HG03520 (cell line): Measurements from ENCODE around the gene SDC3.

ENCODE experiments used
- ATAC-seq: cut with Tn5 transposase; IDR thresholded peaks from one replicate; pipeline ENCODE4 v1.9.1; 2021; ENCODE audit warnings: mild to moderate bottlenecking, moderate library complexity; ENCODE audit not compliant: unreplicated experiment

The SDC3 gene

GRCh38 chr1:30905916-30906620, 2.5 kb downstream of the SDC3 start:
- no peak for ATAC-seq

DNA sequence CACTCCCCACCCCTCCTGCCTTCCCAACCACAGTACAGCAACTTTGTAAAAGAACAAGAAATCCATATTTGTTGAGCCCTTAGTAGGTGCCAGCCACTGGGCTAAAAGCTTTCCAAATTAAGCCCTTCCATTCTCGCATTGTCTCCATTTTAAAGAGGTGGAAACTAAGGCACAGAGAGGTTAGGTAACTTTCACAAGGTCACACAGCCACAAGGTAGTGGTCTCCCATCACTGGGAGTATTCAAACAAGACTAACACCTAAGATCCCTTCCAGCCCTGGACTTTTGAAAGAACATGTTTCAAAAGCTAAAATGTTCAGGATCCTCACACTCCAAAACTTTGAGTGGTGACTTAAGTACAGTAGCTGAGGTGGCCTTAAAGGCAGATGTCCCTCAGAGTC, 3.2 kb downstream of the SDC3 start:
- ATAC-seq = no peak

GRCh38 chr1:30904962-30905335, 3.6 kb downstream of the SDC3 start:
- no peak for ATAC-seq

DNA sequence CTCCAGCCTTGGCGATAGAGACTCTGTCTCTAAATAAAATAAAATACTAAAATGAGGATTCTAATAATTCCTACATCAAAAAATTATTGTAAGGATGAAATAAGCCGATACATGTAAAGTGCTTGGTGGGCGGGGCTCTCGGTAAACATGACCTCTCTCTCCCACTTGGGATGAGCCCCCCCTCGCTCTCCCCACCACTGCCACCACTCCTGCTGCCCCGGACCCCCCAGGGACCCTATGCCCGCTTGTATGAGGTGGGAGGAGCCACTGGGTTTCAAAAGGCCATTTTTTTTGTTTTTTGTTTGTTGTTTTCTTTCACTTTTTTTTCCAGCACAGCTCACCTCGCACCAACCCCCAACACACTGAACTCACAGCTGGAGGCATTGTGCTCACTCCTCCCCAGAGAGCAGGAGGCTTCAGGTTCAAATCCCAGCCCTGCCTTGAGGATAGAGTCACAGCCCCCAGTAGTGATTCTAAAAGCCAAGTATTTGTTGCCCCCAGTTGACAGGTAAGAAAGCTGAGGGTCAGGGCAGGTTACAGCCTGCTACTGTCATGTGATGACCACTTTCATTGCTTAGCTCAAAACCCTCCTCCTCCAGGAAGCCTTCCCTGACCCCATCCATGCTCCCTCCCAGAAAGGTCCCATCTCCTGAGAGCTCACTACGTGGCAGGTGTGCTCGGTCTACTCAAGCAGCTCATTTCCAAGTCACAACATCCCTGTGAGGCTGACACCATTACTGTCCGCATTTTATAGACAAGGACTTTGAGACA, 4.2 kb downstream of the SDC3 start:
- ATAC-seq = no peak

DNA sequence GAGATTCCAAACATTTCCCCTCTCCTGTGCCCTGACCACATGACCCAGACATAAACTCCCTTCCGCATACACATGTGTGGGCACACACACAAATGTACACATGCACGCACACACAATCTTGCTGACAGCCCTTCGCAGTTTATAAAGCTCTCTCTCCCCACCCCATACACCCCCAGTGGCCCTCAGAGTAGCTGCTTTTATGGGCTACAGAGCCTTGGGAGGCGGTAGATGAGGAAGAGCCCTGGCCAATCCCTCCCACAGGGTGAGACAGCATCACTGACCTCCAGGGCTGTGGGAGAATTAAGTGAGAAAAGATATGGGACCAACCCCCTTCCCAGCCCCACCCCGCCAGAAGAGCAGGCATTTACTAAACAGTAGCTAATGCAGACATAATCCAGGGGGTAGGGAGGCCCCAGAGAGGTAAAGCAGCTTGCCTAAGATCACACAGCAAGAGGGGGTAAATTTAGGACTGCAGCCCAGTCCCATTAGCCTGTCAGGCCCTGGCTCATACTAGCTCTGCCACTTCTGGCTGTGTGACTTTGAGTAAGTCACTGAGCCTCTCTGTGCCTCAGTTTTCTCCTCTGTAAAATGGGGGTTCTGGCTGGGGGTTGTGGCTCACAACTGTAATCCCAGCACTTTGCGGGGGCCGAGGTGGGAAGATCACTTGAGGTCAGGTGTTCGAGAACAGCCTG, 5.1 kb downstream of the SDC3 start:
- ATAC-seq = no peak

DNA sequence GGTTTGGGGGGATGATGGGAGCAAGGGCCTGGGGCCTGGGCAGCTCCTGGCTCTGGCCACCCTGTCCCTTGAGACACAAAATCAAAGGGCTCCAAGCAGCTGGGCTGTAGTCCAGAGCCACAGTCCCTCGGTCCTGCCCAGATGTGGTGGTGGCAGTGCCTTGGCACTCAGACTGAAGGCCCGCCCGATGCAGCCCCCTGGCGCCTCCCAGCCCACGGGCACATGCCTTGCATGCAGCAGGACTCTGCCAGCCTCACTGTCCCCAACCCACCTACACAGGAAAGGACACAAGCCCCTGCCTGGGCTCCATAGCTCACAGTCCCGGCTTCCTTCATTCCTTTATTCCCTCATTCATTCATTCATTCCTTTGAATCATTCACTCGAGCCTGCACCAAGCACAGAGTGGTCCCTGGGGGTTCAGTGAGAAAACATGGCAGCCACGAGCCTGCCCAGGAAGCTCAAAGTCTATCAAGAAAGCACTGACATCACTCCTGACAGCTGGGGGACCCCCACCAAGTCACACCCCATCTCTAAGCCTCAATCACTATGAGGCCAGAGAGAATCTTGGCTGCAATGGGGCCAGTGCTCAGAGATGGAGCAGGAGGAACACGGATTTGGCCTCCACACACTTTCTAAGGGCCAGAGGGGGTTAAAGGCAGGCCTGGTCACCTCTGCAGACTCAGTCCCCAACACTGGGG, 5.8 kb downstream of the SDC3 start:
- ATAC-seq = no peak

GRCh38 chr1:30901798-30902581, 6.6 kb downstream of the SDC3 start:
- no peak for ATAC-seq

DNA sequence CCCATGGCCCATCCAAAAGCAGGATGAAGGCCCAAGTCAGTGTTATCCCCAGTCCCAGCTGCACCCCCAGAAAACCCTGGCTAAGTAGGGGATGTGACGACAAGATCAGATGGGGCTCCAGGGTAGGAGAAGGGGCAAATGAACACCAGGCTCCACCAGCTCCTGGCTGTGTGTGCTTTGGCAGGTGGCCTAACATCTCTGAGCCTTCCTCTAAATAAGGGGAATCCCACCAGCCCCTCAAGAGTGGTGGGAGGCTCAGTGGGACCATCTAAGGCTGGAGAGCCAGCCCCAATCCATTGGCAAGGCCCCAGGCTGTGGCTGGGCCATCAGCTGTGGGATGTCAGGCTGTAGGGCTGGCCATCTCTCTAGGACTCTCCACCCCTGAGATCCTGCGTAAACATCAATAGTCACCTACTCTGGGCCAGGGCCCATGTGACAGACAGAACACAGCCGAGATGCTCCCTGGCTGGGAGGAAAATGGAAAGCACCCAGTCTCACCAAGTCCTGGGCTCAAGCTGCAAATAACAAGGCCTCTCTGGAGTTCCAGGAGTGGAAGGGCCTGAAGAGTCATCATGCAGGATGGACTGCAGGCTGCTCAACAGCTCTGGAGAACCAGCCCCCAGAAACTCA, 7.5 kb downstream of the SDC3 start:
- ATAC-seq = no peak

- ATAC-seq = no peak
Observed at GRCh38 chr1:30900486-30900885, 8.1 kb downstream of the SDC3 start.

DNA sequence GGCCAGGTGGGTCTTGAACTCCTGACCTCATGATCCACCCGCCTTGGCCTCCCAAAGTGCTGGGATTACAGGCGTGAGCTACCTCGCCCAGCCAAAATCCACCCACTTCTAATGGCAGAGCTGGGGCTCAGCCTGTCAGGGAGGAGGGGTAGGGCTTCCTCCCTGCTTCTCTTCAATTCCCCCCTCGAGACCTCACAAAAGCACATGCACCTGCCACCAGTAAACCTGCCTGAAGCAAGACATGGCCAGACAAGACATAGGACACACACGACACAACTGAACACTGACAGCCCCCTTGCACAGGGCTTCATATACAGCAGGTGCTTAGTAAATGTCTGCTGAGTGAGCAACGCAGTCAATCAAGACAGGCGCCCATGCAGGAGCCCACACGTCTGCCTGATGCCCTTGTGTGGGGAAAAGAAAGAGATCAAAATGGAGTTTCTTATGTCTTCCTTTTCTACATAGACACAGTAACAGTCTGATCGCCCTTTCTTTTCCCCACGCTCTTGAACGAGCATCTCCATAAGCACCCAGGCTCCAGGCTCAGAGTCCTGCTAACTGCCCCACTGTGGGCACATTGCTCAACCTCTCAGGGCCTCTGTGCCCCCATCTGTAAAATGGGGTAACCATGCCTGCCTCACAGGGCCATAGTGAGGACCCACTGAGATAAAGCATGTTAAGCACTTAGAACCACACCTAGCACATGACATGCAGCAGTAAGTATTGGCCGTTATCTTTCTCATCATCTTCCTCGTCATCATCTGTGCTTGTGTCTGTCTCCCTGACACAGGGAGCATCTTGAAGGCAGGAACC, 8.8 kb downstream of the SDC3 start:
- ATAC-seq = no peak

DNA sequence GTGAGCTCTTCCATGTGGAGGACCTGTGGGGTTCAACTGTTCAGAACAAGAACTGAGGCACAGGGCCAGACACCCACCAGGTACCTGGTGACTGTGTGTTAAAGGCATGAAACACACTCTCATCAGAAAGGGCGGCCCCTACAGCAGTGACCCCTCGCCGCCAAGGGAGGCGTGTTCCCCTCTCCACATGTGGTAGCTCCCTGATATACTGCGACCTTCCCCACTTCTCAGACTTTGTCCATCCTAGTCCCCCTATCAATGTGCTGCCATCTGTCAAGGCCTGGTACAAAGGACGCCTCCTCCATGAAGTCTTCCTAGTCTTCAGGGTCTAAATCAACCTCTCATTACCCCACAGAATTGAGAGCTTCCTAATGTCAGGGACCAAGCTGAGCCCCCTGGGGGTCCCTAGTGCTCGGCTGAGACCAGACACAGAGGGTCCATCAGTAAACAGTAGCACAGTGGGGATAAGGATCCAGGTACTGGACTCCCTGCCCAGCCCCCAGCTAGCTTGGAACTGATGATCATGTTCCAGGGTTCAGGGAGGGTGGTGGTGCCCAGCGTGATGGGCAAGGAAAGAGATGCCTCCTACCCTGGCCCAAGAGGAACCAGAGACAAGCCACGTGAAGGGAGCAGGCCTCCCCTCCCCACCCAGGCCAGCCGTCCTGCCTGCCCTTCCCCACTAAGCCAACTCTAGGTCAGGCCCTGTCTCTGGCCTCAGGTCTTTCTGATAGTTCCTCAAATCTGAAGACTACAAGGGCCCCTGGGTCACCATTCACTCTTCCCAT, 10.3 kb downstream of the SDC3 start:
- no peak for ATAC-seq

DNA sequence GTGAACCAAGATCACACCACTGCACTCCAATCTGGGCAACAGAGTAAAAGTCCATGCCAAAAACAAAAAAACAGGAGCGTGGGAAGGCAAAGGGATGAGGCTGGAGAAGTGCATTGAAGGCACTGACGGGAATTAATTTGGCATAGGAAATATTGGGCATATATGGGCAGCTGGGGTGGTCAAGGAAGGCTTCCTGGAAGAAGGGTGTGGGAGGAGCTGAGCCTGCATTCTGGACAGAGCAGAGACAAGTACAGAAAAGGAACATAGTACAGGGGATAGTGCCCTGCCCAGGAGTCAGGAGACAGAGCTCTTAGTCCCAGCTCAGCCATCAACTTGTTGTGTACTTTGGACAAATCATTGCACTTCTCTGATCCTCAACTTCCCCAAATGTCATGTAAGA, 11.7 kb downstream of the SDC3 start:
- ATAC-seq = no peak

DNA sequence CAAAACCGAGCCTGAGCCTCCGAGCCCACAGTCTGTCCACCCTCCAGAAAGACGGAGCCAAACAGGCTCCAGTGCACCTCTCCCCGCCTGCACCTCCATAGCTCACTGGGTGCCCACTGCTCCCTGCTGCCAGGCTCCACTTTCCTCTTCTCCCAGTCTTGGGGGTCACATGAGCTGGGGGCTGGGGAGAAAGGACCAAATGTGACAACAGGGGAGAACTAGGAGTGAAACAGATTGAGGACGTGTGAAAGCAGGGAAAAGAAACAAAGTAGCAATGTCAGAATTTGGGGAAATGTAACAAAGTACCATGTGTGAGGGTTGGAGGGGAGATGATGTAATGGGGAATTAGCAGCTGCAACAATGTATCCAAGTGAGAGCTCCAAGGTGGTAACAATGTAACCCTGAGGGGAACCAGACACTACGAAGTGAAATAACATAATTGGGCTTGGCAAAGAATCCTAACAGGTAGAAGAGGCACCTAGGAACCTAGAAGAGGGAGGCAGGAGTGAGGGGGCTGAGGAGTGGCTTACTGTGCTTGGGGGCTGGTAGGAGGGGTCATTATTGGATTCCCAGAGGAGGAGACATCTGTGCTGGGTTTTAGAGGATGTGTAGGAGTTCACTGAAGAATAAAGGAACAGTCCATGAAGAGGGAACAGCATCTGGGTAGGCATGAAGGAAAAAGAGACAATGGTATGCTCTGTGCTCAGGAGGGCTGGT, 12.5 kb downstream of the SDC3 start:
- ATAC-seq = no peak

DNA sequence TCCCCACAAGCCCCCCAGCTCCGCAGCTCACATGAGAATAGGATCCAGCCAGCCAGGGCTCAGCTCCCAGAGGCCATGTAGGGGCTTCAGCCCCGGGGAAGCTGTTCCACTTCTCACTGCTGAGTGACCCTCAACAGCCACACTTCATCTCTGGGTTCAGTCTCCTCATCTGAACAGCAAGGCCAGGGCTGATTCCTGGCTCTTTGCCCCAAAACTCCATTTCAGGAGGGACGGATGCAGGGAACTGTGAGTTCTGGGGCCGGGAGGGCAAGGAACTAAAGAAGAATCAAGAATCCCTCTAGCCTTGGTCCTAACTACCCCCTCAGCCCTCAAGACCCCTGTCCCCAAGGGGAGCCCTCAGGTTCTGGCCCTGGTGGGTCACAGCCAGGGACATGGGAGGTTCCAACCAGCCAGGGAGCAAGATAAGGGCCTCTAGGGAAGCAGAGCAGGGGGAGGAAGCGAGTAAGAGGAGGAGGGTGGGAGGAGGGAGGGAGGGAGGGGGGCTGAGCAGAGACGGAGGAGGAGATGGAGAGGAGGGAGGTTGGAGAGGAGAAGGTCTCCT, 13.1 kb downstream of the SDC3 start:
- ATAC-seq = no peak

DNA sequence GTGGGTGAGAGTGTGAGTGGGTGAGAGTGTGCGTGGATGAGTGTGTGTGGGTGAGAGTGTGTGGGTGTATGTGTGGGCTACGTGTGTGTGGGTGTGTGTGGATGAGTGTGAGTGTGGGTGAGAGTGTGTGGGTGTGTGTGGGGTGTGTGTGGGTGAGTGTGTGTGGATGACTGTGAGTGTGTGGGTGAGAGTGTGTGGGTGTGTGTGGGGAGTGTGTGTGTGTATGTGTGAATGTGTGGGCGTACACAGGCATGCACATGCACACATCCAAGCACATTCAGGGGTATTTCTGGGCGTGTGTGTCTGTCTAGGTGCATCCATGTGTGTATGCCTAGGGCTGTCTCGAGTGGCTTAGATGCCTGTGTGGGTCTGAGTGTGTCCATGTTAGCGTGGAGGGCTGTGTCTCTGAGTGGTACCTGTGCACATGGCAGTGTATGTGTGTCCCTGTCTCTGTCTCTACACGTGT, 14.0 kb downstream of the SDC3 start:
- no peak for ATAC-seq

GRCh38 chr1:30893776-30894507, 14.6 kb downstream of the SDC3 start:
- ATAC-seq = no peak

DNA sequence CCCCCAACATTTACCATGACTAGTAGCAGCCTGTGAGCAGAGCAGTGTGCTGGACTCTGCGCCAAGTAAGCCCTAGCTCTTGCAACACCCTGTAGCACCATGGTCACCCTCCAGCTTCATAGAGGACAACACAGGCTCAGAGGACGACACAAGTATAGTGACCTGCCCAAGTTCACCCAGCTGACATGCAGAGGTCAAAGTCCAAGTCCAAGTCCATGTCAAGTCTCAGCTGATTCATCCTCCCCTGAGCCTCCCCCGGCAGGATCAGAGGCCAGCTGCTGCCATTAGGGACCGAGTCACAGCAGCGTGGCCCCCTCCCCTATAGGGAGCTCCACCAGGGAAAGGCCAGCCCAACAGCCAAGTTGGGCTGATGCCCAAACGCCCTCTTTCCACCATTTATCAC, 15.9 kb downstream of the SDC3 start:
- ATAC-seq = no peak
